Superior temporal gyrus (tissue), 1 donor: Measurements from ENCODE around the gene SOX2.

Source experiments
- DNase-seq: peaks from one replicate; pipeline ENCODE4 v3.0.0-alpha.2; 2016; ENCODE audit errors: extremely low spot score

SOX2 gene

GRCh38 chr3:181704421-181705085 is 7.2 kb upstream of the SOX2 start:
- DNase-seq: no peak

- no peak for DNase-seq
These were observed 6.6 kb upstream of the SOX2 start for GRCh38 chr3:181705086-181705480.

GRCh38 chr3:181707980-181708379 is 3.7 kb upstream of the SOX2 start:
- no peak for DNase-seq

GRCh38 chr3:181709537-181710279 is 2.0 kb upstream of the SOX2 start:
- DNase-seq: peak; percentile 88

GRCh38 chr3:181710345-181711291 is 1.1 kb upstream of the SOX2 start:
- no peak for DNase-seq

- DNase-seq: no peak
These were observed 464 bp downstream of the SOX2 start for GRCh38 chr3:181712226-181712552.

- no peak for DNase-seq
These were observed 991 bp downstream of the SOX2 start for GRCh38 chr3:181712553-181713279.

GRCh38 chr3:181713280-181713647 is 1.5 kb downstream of the SOX2 start:
- DNase-seq: no peak

GRCh38 chr3:181713676-181714612 is 2.2 kb downstream of the SOX2 start:
- no peak for DNase-seq

- no peak for DNase-seq
These were observed 4.0 kb downstream of the SOX2 start for GRCh38 chr3:181715571-181716340.

- DNase-seq: no peak
These were observed 5.2 kb downstream of the SOX2 start for GRCh38 chr3:181716966-181717365.

- DNase-seq: no peak
These were observed 5.9 kb downstream of the SOX2 start for GRCh38 chr3:181717549-181718171.

- DNase-seq: no peak
These were observed 6.6 kb downstream of the SOX2 start for GRCh38 chr3:181718369-181718768.

- no peak for DNase-seq
These were observed 7.5 kb downstream of the SOX2 start for GRCh38 chr3:181718987-181719911.

GRCh38 chr3:181719991-181720680 is 8.4 kb downstream of the SOX2 start:
- no peak for DNase-seq

- DNase-seq: no peak
These were observed 9.5 kb downstream of the SOX2 start for GRCh38 chr3:181721046-181721875.

GRCh38 chr3:181722156-181722555 is 10.4 kb downstream of the SOX2 start:
- no peak for DNase-seq
